ENCODE data around the gene RGS19. TPM values are rescaled to one million over a fixed set of nuclear protein-coding genes. Genes with fewer than 3 reads are reported as not detected.

Gene RGS19
- polyA plus RNA-seq, 1 of the 3 experiments (the other 2 are of a cell fraction): 20.5 TPM

GRCh38 chr20:64106981-64107735 lies 27.8 kb upstream of the RGS19 start, which contains the start of gene NPBWR2:
Gene NPBWR2, minus strand, starts transcription at chr20:64107565. Its CDS starts 734 bp downstream, at chr20:64106831.
- 58% methylated on average over 4 of the region's 22 CpGs for WGBS (ENCODE audit: low lambda C conversion rate)
- Histone ChIP-seq H4K20me1 (ENCODE audit: insufficient read depth) (no peaks in the 10 kb centered on the region), H2AFZ (ENCODE audit: low read depth) (no peak within 1 kb of the TSS), H3K4me3 (ENCODE audit: low read depth in 2 of 2, low read length in 1 of 2) (no peak within 1 kb of the TSS), H3F3A (replicated peaks; ENCODE audit: insufficient read depth) (no peaks in the 10 kb centered on the region), H3K36me3 (replicated peaks in 1 of 2; ENCODE audit: control insufficient read depth in 1 of 2, insufficient read depth in 2 of 2, low read length in 1 of 2) (no peaks in the 10 kb centered on the region), H3K79me2 (ENCODE audit: insufficient read depth) (no peaks in the 10 kb centered on the region), H3K27ac (ENCODE audit: low read depth in 2 of 2, low read length in 1 of 2) (no peak within 1 kb of the TSS), H3K9me2 (no peaks in the 10 kb centered on the region), H3K27me3 (ENCODE audit: insufficient read depth) (no peaks in the 10 kb centered on the region; the same call in 1 of the 2 replicates), H3K4me1 (ENCODE audit: control insufficient read depth in 1 of 2, insufficient read depth in 2 of 2, low read depth in 1 of 2, low read length in 1 of 2) (peaks cover 0 to 18% of the 10 kb centered on the region in 2 experiments; a peak in 1 of 4 replicates), H3K9me3 (no peaks in the 10 kb centered on the region), H3K9ac (no peak within 1 kb of the TSS), H3K4me2 (no peak within 1 kb of the TSS)
- ChIA-PET POLR2A (no interaction called here), CTCF (interaction anchor here (0.8 to 15.6 kb wide), 6 partner anchors 8 to 127 kb away, joined by 3 to 252 read pairs (median 3); partner anchors contain the start of genes LKAAEAR1, OPRL1 and RGS19)
- no peak for DNase-seq
- TF ChIP-seq REST (IDR thresholded peaks at IDR 0.05; ENCODE audit: low read depth, low read length) (no peak), TCF12 (IDR thresholded peaks at IDR 0.05) (no peak), PBX3 (IDR thresholded peaks at IDR 0.05) (no peak), MAX (IDR thresholded peaks at IDR 0.05; ENCODE audit: low read depth) (no peak), ZBTB33 (IDR thresholded peaks at IDR 0.05; ENCODE audit: borderline replicate concordance, low read depth) (no peak), RCOR1 (IDR thresholded peaks at IDR 0.05; ENCODE audit: low read length) (no peak), EZH2phosphoT487 (IDR thresholded peaks at IDR 0.05; ENCODE audit: borderline replicate concordance, low read depth) (no peak), RXRA (IDR thresholded peaks at IDR 0.05; ENCODE audit: borderline replicate concordance, low read depth) (no peak), TAF1 (IDR thresholded peaks at IDR 0.05; ENCODE audit: borderline replicate concordance, low read depth, low read length) (no peak), FOSL2 (IDR thresholded peaks at IDR 0.05; ENCODE audit: borderline replicate concordance, low read depth) (no peak), POLR2AphosphoS5 (IDR thresholded peaks at IDR 0.05; ENCODE audit: low read depth, low read length) (no peak), EP300 (IDR thresholded peaks at IDR 0.05; ENCODE audit: borderline replicate concordance in 1 of 2, low read depth in 1 of 2, low read length in 1 of 2) (no peak), MXI1 (IDR thresholded peaks at IDR 0.05; ENCODE audit: low read depth, low read length) (no peak)

Data from SK-N-SH (cell line).